KMS-11 (cell line): ENCODE results near the gene RPN2.

Experiments
- H2AFZ ChIP-seq: fragments of 200-600 bp; sonication (generic); 2 replicates; pipeline ENCODE4 v1.6.1; 2016; ENCODE audit warnings: antibody characterized with exemption, mixed run types, low read depth
- H3K27ac ChIP-seq: fragments of 200-600 bp; sonication (generic); 2 replicates; pipeline ENCODE4 v1.6.1; 2016; ENCODE audit warnings: mild to moderate bottlenecking, mixed run types
- H3K27me3 ChIP-seq: fragments of 200-600 bp; sonication (generic); 2 replicates; pipeline ENCODE4 v1.6.1; 2017; ENCODE audit warnings: mild to moderate bottlenecking, low read depth, mixed run types, moderate library complexity; ENCODE audit not compliant: insufficient read depth
- H3K36me3 ChIP-seq: fragments of 200-600 bp; sonication (generic); 2 replicates; pipeline ENCODE4 v1.6.1; 2017; ENCODE audit warnings: mild to moderate bottlenecking, mixed run types; ENCODE audit not compliant: insufficient read depth
- H3K4me1 ChIP-seq: fragments of 200-600 bp; sonication (generic); 2 replicates; pipeline ENCODE4 v1.6.1; 2016; ENCODE audit warnings: mild to moderate bottlenecking, low read depth, mixed run types; ENCODE audit not compliant: poor library complexity, severe bottlenecking
- H3K4me2 ChIP-seq: fragments of 200-600 bp; sonication (generic); 2 replicates; pipeline ENCODE4 v1.7.0; 2016; ENCODE audit warnings: mild to moderate bottlenecking, mixed run types
- H3K4me3 ChIP-seq: fragments of 200-600 bp; sonication (generic); IDR thresholded peaks from 2 replicates; pipeline ENCODE4 v1.6.1; 2017; ENCODE audit warnings: low read depth, low read length, mixed read lengths; ENCODE audit not compliant: insufficient read depth
- H3K79me2 ChIP-seq: fragments of 200-600 bp; sonication (generic); 2 replicates; pipeline ENCODE4 v1.6.1; 2016; ENCODE audit warnings: low read depth, mixed run types; ENCODE audit not compliant: insufficient read depth
- H3K9ac ChIP-seq: fragments of 200-600 bp; sonication (generic); 2 replicates; pipeline ENCODE4 v1.6.1; 2016; ENCODE audit warnings: mild to moderate bottlenecking, mixed run types
- H4K20me1 ChIP-seq: fragments of 200-600 bp; sonication (generic); 2 replicates; pipeline ENCODE4 v1.6.1; 2016; ENCODE audit warnings: mild to moderate bottlenecking, mixed run types; ENCODE audit not compliant: insufficient read depth
- CTCF ChIP-seq: fragments of 200-600 bp; sonication (generic); conservative IDR thresholded peaks from 2 replicates; pipeline ENCODE4 v1.6.1; 2017; ENCODE audit warnings: low read depth, mild to moderate bottlenecking, antibody characterized with exemption, low read length, moderate library complexity, mixed read lengths

The RPN2 gene

GRCh38 chr20:37185686-37186085 lies 6.6 kb downstream of the RPN2 start:
- Histone ChIP-seq H3K79me2 (peaks cover 96% of the 10 kb centered on the region), H3K4me3 (no peak overlapping the region), H3K27ac (no peak overlapping the region), H3K4me1 (peaks cover 41% of the 10 kb centered on the region), H3K36me3 (peaks cover 27% of the 10 kb centered on the region; the same call in 1 of the 2 replicates), H4K20me1 (peaks cover 27% of the 10 kb centered on the region), H3K4me2 (no peak overlapping the region), H3K27me3 (no peaks in the 10 kb centered on the region), H2AFZ (no peak overlapping the region), H3K9ac (no peak overlapping the region)
- TF ChIP-seq CTCF: no peak

GRCh38 chr20:37188787-37189186 lies 9.7 kb downstream of the RPN2 start:
- Histone ChIP-seq H3K4me2 (no peak overlapping the region), H3K4me3 (no peak overlapping the region), H4K20me1 (peaks cover 31% of the 10 kb centered on the region), H3K27me3 (no peaks in the 10 kb centered on the region), H2AFZ (no peak overlapping the region), H3K36me3 (peaks cover 21% of the 10 kb centered on the region; the same call in 1 of the 2 replicates), H3K27ac (no peak overlapping the region), H3K9ac (no peak overlapping the region), H3K79me2 (peaks cover 94% of the 10 kb centered on the region), H3K4me1 (peaks cover 29% of the 10 kb centered on the region)
- TF ChIP-seq CTCF: no peak

- no peak overlapping the region for H3K9ac ChIP-seq
- H3K4me3 ChIP-seq: no peak overlapping the region
- H3K4me2 ChIP-seq: no peak overlapping the region
- H3K79me2 ChIP-seq: peaks cover 94% of the 10 kb centered on the region
- no peaks in the 10 kb centered on the region for H3K27me3 ChIP-seq
- peaks cover 28% of the 10 kb centered on the region for H4K20me1 ChIP-seq
- peaks cover 21% of the 10 kb centered on the region for H3K4me1 ChIP-seq
- no peak overlapping the region for H3K27ac ChIP-seq
- H2AFZ ChIP-seq: no peak overlapping the region
- peaks cover 14% of the 10 kb centered on the region; the same call in 1 of the 2 replicates for H3K36me3 ChIP-seq
- no peak for TF ChIP-seq CTCF
Observed at GRCh38 chr20:37189416-37190016, 10.4 kb downstream of the RPN2 start.

- H4K20me1 ChIP-seq: peaks cover 33% of the 10 kb centered on the region
- H3K27ac ChIP-seq: no peak overlapping the region
- no peak overlapping the region for H3K4me3 ChIP-seq
- peaks cover 9% of the 10 kb centered on the region; the same call in 1 of the 2 replicates for H3K36me3 ChIP-seq
- H3K4me2 ChIP-seq: no peak overlapping the region
- peaks cover 94% of the 10 kb centered on the region for H3K79me2 ChIP-seq
- H3K9ac ChIP-seq: no peak overlapping the region
- no peak overlapping the region for H2AFZ ChIP-seq
- no peak for TF ChIP-seq CTCF
- H3K4me1 ChIP-seq: peaks cover 21% of the 10 kb centered on the region
- H3K27me3 ChIP-seq: no peaks in the 10 kb centered on the region
Observed at GRCh38 chr20:37190354-37191112, 11.4 kb downstream of the RPN2 start.
